Transverse colon (tissue), 4 donors: ENCODE measurements around the gene MTHFD1L.

ENCODE experiments used
- CTCF ChIP-seq, 5 experiments: fragments of 200-600 bp in 3 of 5; fragments of 450-650 bp in 2 of 5; sonication (generic) in 3 of 5; IDR thresholded peaks; 1 replicate in 2 of 5; 2 replicates in 3 of 5; pipeline ENCODE4 v1.5.1; 2016 to 2017; ENCODE audit warnings: antibody characterized with exemption in 5 of 5, inconsistent platforms in 3 of 5, mild to moderate bottlenecking in 2 of 5, moderate library complexity in 1 of 5
- EP300 ChIP-seq: sonication (generic); formaldehyde crosslinking; IDR thresholded peaks from one replicate; pipeline ENCODE4 v1.6.1; 2017; ENCODE audit warnings: antibody characterized with exemption, low read depth
- POLR2A ChIP-seq: fragments of 450-650 bp; IDR thresholded peaks from one replicate; pipeline ENCODE4 v1.6.1; 2016; ENCODE audit warnings: antibody characterized with exemption, mild to moderate bottlenecking, moderate library complexity
- POLR2AphosphoS5 ChIP-seq, 3 donors: sonication (generic); formaldehyde crosslinking; IDR thresholded peaks; one replicate each; pipeline ENCODE4 v1.6.1; 2016; ENCODE audit warnings: antibody characterized with exemption in 3 of 3

- TF ChIP-seq POLR2A: no peak
- TF ChIP-seq CTCF (IDR thresholded peaks at IDR 0.05): no peak
- TF ChIP-seq POLR2AphosphoS5 (IDR thresholded peaks at IDR 0.05): no peak
- no peak for TF ChIP-seq EP300
These were observed 126.0 kb downstream of the MTHFD1L start for GRCh38 chr6:150991487-150991886.
